ENCODE results near the gene VPS54.
A peak's percentile ranks its signal among the peaks of the same experiment; 100 is the strongest.

Gene VPS54

GRCh38 chr2:63881205-63881604 is 138.0 kb downstream of the VPS54 start:
- intact Hi-C loops (cut with DNase I) = no loop called here
- DNase-seq = no peak

GRCh38 chr2:63880625-63881024 is 138.6 kb downstream of the VPS54 start:
- DNase-seq = no peak
- intact Hi-C loops (cut with DNase I) = no loop called here

- intact Hi-C loops (cut with DNase I) = no loop called here
- DNase-seq = no peak
Measured at GRCh38 chr2:63879876-63880433, 139.3 kb downstream of the VPS54 start.

GRCh38 chr2:63878486-63878885 is 140.7 kb downstream of the VPS54 start:
- intact Hi-C loops (cut with DNase I) = no loop called here
- DNase-seq = no peak

GRCh38 chr2:63876311-63876710 is 142.9 kb downstream of the VPS54 start:
- DNase-seq = no peak
- intact Hi-C loops (cut with DNase I) = no loop called here

- DNase-seq = no peak
- intact Hi-C loops (cut with DNase I) = no loop called here
Measured at GRCh38 chr2:63875559-63876245, 143.5 kb downstream of the VPS54 start.

GRCh38 chr2:63875131-63875527 is 144.1 kb downstream of the VPS54 start:
- intact Hi-C loops (cut with DNase I) = no loop called here
- DNase-seq = no peak

- intact Hi-C loops (cut with DNase I) = no loop called here
- DNase-seq = no peak
Measured at GRCh38 chr2:63874204-63875130, 144.8 kb downstream of the VPS54 start.

- DNase-seq = no peak
- intact Hi-C loops (cut with DNase I) = no loop called here
Measured at GRCh38 chr2:63872571-63873328, 146.5 kb downstream of the VPS54 start.

- intact Hi-C loops (cut with DNase I) = no loop called here
- DNase-seq = no peak
Measured at GRCh38 chr2:63871864-63872263, 147.4 kb downstream of the VPS54 start.

GRCh38 chr2:63870679-63871078 is 148.5 kb downstream of the VPS54 start:
- DNase-seq = no peak
- intact Hi-C loops (cut with DNase I) = no loop called here

GRCh38 chr2:63866009-63866709 is 153.1 kb downstream of the VPS54 start:
- intact Hi-C loops (cut with DNase I) = loop anchor here (10.0 kb wide), 1 partner anchor 171 kb away; no protein-coding TSS in a partner anchor
- DNase-seq = no peak

- intact Hi-C loops (cut with DNase I) = loop anchor here (10.0 kb wide), 1 partner anchor 170 kb away; no protein-coding TSS in a partner anchor
- DNase-seq = no peak
Measured at GRCh38 chr2:63865159-63865799, 153.9 kb downstream of the VPS54 start.

- DNase-seq = no peak
- intact Hi-C loops (cut with DNase I) = loop anchor here (10.0 kb wide), 1 partner anchor 169 kb away; no protein-coding TSS in a partner anchor
Measured at GRCh38 chr2:63863707-63864106, 155.5 kb downstream of the VPS54 start.

GRCh38 chr2:63862806-63863205 is 156.4 kb downstream of the VPS54 start:
- DNase-seq = no peak
- intact Hi-C loops (cut with DNase I) = loop anchor here (10.0 kb wide), 1 partner anchor 168 kb away; no protein-coding TSS in a partner anchor

- intact Hi-C loops (cut with DNase I) = loop anchor here (10.0 kb wide), 1 partner anchor 167 kb away; no protein-coding TSS in a partner anchor
- peak in 29 of 42 donors; percentile 18 to 81 (median 43) for DNase-seq
Measured at GRCh38 chr2:63861220-63861822, 157.9 kb downstream of the VPS54 start.

- no peak for DNase-seq
- intact Hi-C loops (cut with DNase I) = no loop called here
Measured at GRCh38 chr2:63858291-63858690, 160.9 kb downstream of the VPS54 start.

GRCh38 chr2:63856303-63856603 is 163.0 kb downstream of the VPS54 start:
- intact Hi-C loops (cut with DNase I) = no loop called here

More at GRCh38 chr2:63856303-63856603, 163.0 kb downstream of the VPS54 start:
- DNase-seq = no peak
